GM23338 (cell line): ENCODE data around the gene PACC1. TPM values are rescaled to one million over a fixed set of nuclear protein-coding genes. Genes with fewer than 3 reads are reported as not detected.
A peak's percentile ranks its signal among the peaks of the same experiment; 100 is the strongest.

Experiments used
- ATAC-seq: fragments of 200-7000 bp; cut with Tn5 transposase; 3 replicates; pipeline ENCODE4 v1.9.1; 2020
- DNase-seq: peaks from one replicate; pipeline ENCODE4 v3.0.0-alpha.2; 2015; ENCODE audit warnings: low spot score
- H2AFZ ChIP-seq: fragments of 200-600 bp; sonication (generic); 2 replicates; pipeline ENCODE4 v1.8.0; 2016; ENCODE audit warnings: antibody characterized with exemption, mild to moderate bottlenecking, moderate library complexity
- H3F3A ChIP-seq: fragments of 200-600 bp; sonication (generic); replicated peaks from 2 replicates; pipeline ENCODE4 v1.8.0; 2017; ENCODE audit warnings: antibody characterized with exemption, mixed run types, low read depth
- H3K27ac ChIP-seq: fragments of 200-600 bp; sonication (generic); 2 replicates; pipeline ENCODE4 v1.6.1; 2016; ENCODE audit warnings: low read depth
- H3K27me3 ChIP-seq: fragments of 200-600 bp; sonication (generic); 2 replicates; pipeline ENCODE4 v1.8.0; 2016; ENCODE audit warnings: mild to moderate bottlenecking, mixed run types, moderate library complexity; ENCODE audit not compliant: insufficient read depth
- H3K36me3 ChIP-seq: fragments of 200-600 bp; sonication (generic); 2 replicates; pipeline ENCODE4 v1.8.0; 2016; ENCODE audit warnings: mild to moderate bottlenecking; ENCODE audit not compliant: insufficient read depth
- H3K4me1 ChIP-seq: fragments of 200-600 bp; sonication (generic); 2 replicates; pipeline ENCODE4 v1.8.0; 2016; ENCODE audit warnings: mild to moderate bottlenecking, moderate library complexity; ENCODE audit not compliant: insufficient read depth
- H3K4me2 ChIP-seq: fragments of 200-600 bp; sonication (generic); 2 replicates; pipeline ENCODE4 v1.7.1; 2017; ENCODE audit warnings: mixed run types
- H3K4me3 ChIP-seq: fragments of 200-600 bp; sonication (generic); 2 replicates; pipeline ENCODE4 v1.6.1; 2016; ENCODE audit warnings: mixed run types
- H3K79me2 ChIP-seq: fragments of 200-600 bp; sonication (generic); replicated peaks from 2 replicates; pipeline ENCODE4 v1.8.0; 2017; ENCODE audit warnings: mild to moderate bottlenecking; ENCODE audit not compliant: insufficient read depth
- H3K9me2 ChIP-seq: fragments of 200-600 bp; sonication (generic); 2 replicates; pipeline ENCODE4 v1.8.0; 2017; ENCODE audit not compliant: insufficient read depth
- H4K20me1 ChIP-seq: fragments of 200-600 bp; sonication (generic); replicated peaks from 2 replicates; pipeline ENCODE4 v1.8.0; 2017; ENCODE audit warnings: mild to moderate bottlenecking; ENCODE audit not compliant: insufficient read depth
- H3K27ac Mint-ChIP-seq: 2 replicates; pipeline ENCODE4 v1.8.0; 2020; ENCODE audit warnings: inconsistent platforms, mild to moderate bottlenecking, moderate library complexity, mixed read lengths
- H3K27me3 Mint-ChIP-seq: 3 replicates; pipeline ENCODE4 v1.8.0; 2022; ENCODE audit warnings: low read depth, mild to moderate bottlenecking, moderate library complexity, mixed read lengths, inconsistent platforms; ENCODE audit not compliant: insufficient read depth, poor library complexity
- H3K36me3 Mint-ChIP-seq: 3 replicates; pipeline ENCODE4 v1.8.0; 2021; ENCODE audit warnings: low read depth, mild to moderate bottlenecking, inconsistent platforms, moderate library complexity, mixed read lengths
- H3K4me1 Mint-ChIP-seq: 3 replicates; pipeline ENCODE4 v1.8.0; 2020; ENCODE audit warnings: mild to moderate bottlenecking, inconsistent platforms, mixed read lengths
- H3K4me3 Mint-ChIP-seq: 3 replicates; pipeline ENCODE4 v1.8.0; 2021; ENCODE audit warnings: moderate library complexity, mild to moderate bottlenecking, inconsistent platforms, mixed read lengths
- H3K9me3 Mint-ChIP-seq: 3 replicates; pipeline ENCODE4 v1.8.0; 2020; ENCODE audit warnings: moderate library complexity, mild to moderate bottlenecking, inconsistent platforms, mixed read lengths
- CREB1 ChIP-seq: fragments of 250-450 bp; sonication (Bioruptor Pico); IDR thresholded peaks from 2 replicates; pipeline ENCODE4 v1.5.0; 2020; ENCODE audit warnings: low read depth, mild to moderate bottlenecking, moderate library complexity
- CTCF ChIP-seq, 2 experiments: fragments of 200-600 bp in 1 of 2; sonication (generic) in 1 of 2; conservative IDR thresholded peaks; 2 replicates each; pipeline versions ENCODE4 v1.5.1 to v1.6.1; 2016 to 2017; ENCODE audit warnings: antibody characterized with exemption in 2 of 2, low read depth in 2 of 2, mild to moderate bottlenecking in 2 of 2, moderate library complexity in 1 of 2
- ETS1 ChIP-seq: IDR thresholded peaks from 2 replicates; pipeline ENCODE4 v1.6.1; 2016; ENCODE audit warnings: antibody characterized with exemption
- EZH2 ChIP-seq: fragments of 200-600 bp; sonication (generic); IDR thresholded peaks from one replicate; pipeline ENCODE4 v1.8.0; 2017; ENCODE audit warnings: antibody characterized with exemption, mild to moderate bottlenecking, low read depth; ENCODE audit not compliant: unreplicated experiment
- EZH2phosphoT487 ChIP-seq: fragments of 200-600 bp; sonication (generic); IDR thresholded peaks from one replicate; pipeline ENCODE4 v1.8.1; 2018; ENCODE audit warnings: antibody characterized with exemption; ENCODE audit not compliant: unreplicated experiment
- JUNB ChIP-seq: IDR thresholded peaks from one replicate; pipeline ENCODE4 v1.6.1; 2016; ENCODE audit warnings: antibody characterized with exemption; ENCODE audit not compliant: unreplicated experiment
- NANOG ChIP-seq: IDR thresholded peaks from 2 replicates; pipeline ENCODE4 v1.6.1; 2016; ENCODE audit warnings: antibody characterized with exemption, borderline replicate concordance
- POLR2AphosphoS5 ChIP-seq: IDR thresholded peaks from 2 replicates; pipeline ENCODE4 v1.6.1; 2016; ENCODE audit warnings: antibody characterized with exemption, low read depth
- REST ChIP-seq: IDR thresholded peaks from one replicate; pipeline ENCODE4 v1.6.1; 2018; ENCODE audit warnings: antibody characterized with exemption; ENCODE audit not compliant: unreplicated experiment
- STAT1 ChIP-seq: IDR thresholded peaks from one replicate; pipeline ENCODE4 v1.6.1; 2016; ENCODE audit warnings: antibody characterized with exemption; ENCODE audit not compliant: unreplicated experiment
- ZNF114 ChIP-seq: fragments of 250-450 bp; sonication (Bioruptor Pico); IDR thresholded peaks from 2 replicates; pipeline ENCODE4 v1.5.0; 2020; ENCODE audit warnings: mild to moderate bottlenecking, moderate library complexity
- ZNF331 ChIP-seq: fragments of 250-450 bp; sonication (Bioruptor Pico); IDR thresholded peaks from 2 replicates; pipeline ENCODE4 v1.5.0; 2020; ENCODE audit warnings: low read depth, mild to moderate bottlenecking, moderate library complexity
- ZNF462 ChIP-seq: fragments of 250-450 bp; sonication (Bioruptor Pico); IDR thresholded peaks from 2 replicates; pipeline ENCODE4 v1.5.0; 2020; ENCODE audit warnings: mild to moderate bottlenecking, moderate library complexity
- polyA plus RNA-seq: library from polyadenylated mRNA; unstranded; fragments of >200 nt; fragmentation: Nextera tagmentation; extraction: Ambion mirVana; gene quantifications from 2 replicates; pipeline ENCODE4 v1.2.1, GENCODE V29; 2016
- total RNA-seq: library from RNA; depleted of rRNA; stranded (reverse); fragments of >200 nt; shearing (Covaris generic); gene quantifications from 2 replicates; pipeline ENCODE4 v1.2.3, GENCODE V29; 2014

The PACC1 gene
- total and polyA plus RNA-seq, 2 experiments from 2014 or later: 17.1 to 18.0 TPM

- Histone ChIP-seq H2AFZ (0 out of 2 replicates have a peak overlapping the region, but pooled peaks have one; percentile 18), H3K9me2 (no peaks in the 10 kb centered on the region), H3K27me3 (no peaks in the 10 kb centered on the region), H3K4me1 (no peaks in the 10 kb centered on the region), H4K20me1 (no peaks in the 10 kb centered on the region), H3K4me3 (no peak overlapping the region), H3K27ac (no peak overlapping the region), H3K79me2 (no peaks in the 10 kb centered on the region), H3K4me2 (no peak overlapping the region), H3K36me3 (no peaks in the 10 kb centered on the region), H3F3A (no peaks in the 10 kb centered on the region)
- Mint-ChIP-seq H3K27me3 (peaks cover 2% of the 10 kb centered on the region), H3K36me3 (no peaks in the 10 kb centered on the region; the same call in 2 of the 3 replicates), H3K27ac (no peak overlapping the region), H3K4me1 (no peaks in the 10 kb centered on the region; the same call in 2 of the 3 replicates), H3K9me3 (peaks cover under 1% of the 10 kb centered on the region; the same call in 1 of the 3 replicates), H3K4me3 (no peak overlapping the region)
- TF ChIP-seq CREB1 (no peak), JUNB (no peak), ZNF331 (CRISPR knock-in tag) (no peak), EZH2 (no peak), ZNF462 (no peak), ZNF114 (CRISPR knock-in tag) (no peak), CTCF (conservative IDR thresholded peaks at IDR 0.05; ENCODE audit: low read depth in 2 of 2) (no peak), POLR2AphosphoS5 (no peak), EZH2phosphoT487 (no peak), NANOG (no peak), REST (no peak), ETS1 (no peak), STAT1 (no peak)
- no peak for DNase-seq
- ATAC-seq: no peak
These were observed 38.6 kb upstream of the PACC1 start for GRCh38 chr1:212453156-212453857.
